H1 (cell line): ENCODE data around the gene EIF1AY. TPM values are rescaled to one million over a fixed set of nuclear protein-coding genes. Genes with fewer than 3 reads are reported as not detected.

Source experiments
- CTCF ChIA-PET: fragments of 300-600 bp; sonication (Branson Sonifier 250); formaldehyde crosslinking; loops from one replicate; lab custom pipeline; 2021; ENCODE audit not compliant: partially characterized antibody; lab: Charles Lee
- POLR2A ChIA-PET: fragments of 300-600 bp; sonication (Branson Sonifier 250); formaldehyde crosslinking; loops from one replicate; lab custom pipeline; 2021; ENCODE audit warnings: inconsistent platforms; ENCODE audit not compliant: partially characterized antibody; lab: Charles Lee
- DNase-seq, 2 experiments: peaks; one replicate each; pipeline versions ENCODE4 v3.0.0 to v3.0.0-alpha.2; 2010 to 2022; ENCODE audit warnings: low spot score in 2 of 2, low read depth in 1 of 2, mixed read lengths in 1 of 2
- FAIRE-seq: peaks from 2 replicates; lab custom pipeline; 2011; peaks lifted over from hg19 to GRCh38; lab: Jason Lieb, UNC
- H2AFZ ChIP-seq: 2 replicates; pipeline ENCODE4 v1.8.1; 2012; ENCODE audit warnings: low read length, inconsistent platforms
- H2AK5ac ChIP-seq: 2 replicates; pipeline ENCODE4 v1.6.1; 2013; ENCODE audit warnings: low read depth, low read length
- H2BK120ac ChIP-seq: replicated peaks from 2 replicates; pipeline ENCODE3; 2013; ENCODE audit warnings: low read depth, low read length, inconsistent platforms
- H2BK12ac ChIP-seq: 2 replicates; pipeline ENCODE4 v1.6.1; 2013; ENCODE audit warnings: low read depth, low read length
- H2BK15ac ChIP-seq: 2 replicates; pipeline ENCODE4 v1.6.1; 2013; ENCODE audit warnings: low read length
- H2BK20ac ChIP-seq: 2 replicates; pipeline ENCODE4 v1.6.1; 2013; ENCODE audit warnings: low read length
- H2BK5ac ChIP-seq: 2 replicates; pipeline ENCODE4 v1.6.1; 2013; ENCODE audit warnings: low read depth, low read length
- H3K14ac ChIP-seq: 2 replicates; pipeline ENCODE4 v1.6.1; 2013; ENCODE audit warnings: inconsistent platforms; ENCODE audit not compliant: insufficient read length
- H3K18ac ChIP-seq: 2 replicates; pipeline ENCODE4 v1.6.1; 2013; ENCODE audit warnings: low read length; ENCODE audit errors: extremely low read depth
- H3K23ac ChIP-seq: 2 replicates; pipeline ENCODE4 v1.6.1; 2013; ENCODE audit warnings: inconsistent platforms; ENCODE audit not compliant: insufficient read length
- H3K23me2 ChIP-seq: 2 replicates; pipeline ENCODE4 v1.6.1; 2013; ENCODE audit warnings: low read depth, low read length
- H3K27ac ChIP-seq: 2 replicates; pipeline ENCODE4 v1.6.1; 2011; ENCODE audit warnings: low read depth, low read length, inconsistent platforms
- H3K27me3 ChIP-seq, 4 experiments: replicated peaks in 1 of 4; 1 replicate in 1 of 4; 2 replicates in 3 of 4; pipeline versions ENCODE4 v1.6.1 to v1.8.1; 2011 to 2013; ENCODE audit warnings: low read length in 3 of 4, mild to moderate bottlenecking in 3 of 4, inconsistent platforms in 2 of 4, mixed read lengths in 2 of 4, moderate library complexity in 1 of 4; ENCODE audit not compliant: control insufficient read depth in 3 of 4, insufficient read depth in 3 of 4; ENCODE audit errors: extremely low read depth in 1 of 4
- H3K36me3 ChIP-seq, 4 experiments: 2 replicates each; pipeline versions ENCODE4 v1.6.1 to v1.8.1; 2011 to 2013; ENCODE audit warnings: mild to moderate bottlenecking in 4 of 4, low read length in 3 of 4, moderate library complexity in 2 of 4, control low read depth in 1 of 4, inconsistent platforms in 1 of 4; ENCODE audit not compliant: insufficient read depth in 4 of 4, control insufficient read depth in 2 of 4
- H3K4ac ChIP-seq: replicated peaks from 2 replicates; pipeline ENCODE3; 2013; ENCODE audit warnings: low read length, low read depth, mixed read lengths, inconsistent platforms; ENCODE audit not compliant: insufficient read length
- H3K4me1 ChIP-seq, 4 experiments: replicated peaks in 1 of 4; 1 replicate in 1 of 4; 2 replicates in 3 of 4; pipeline versions ENCODE4 v1.6.1 to v1.8.1; 2011 to 2013; ENCODE audit warnings: low read length in 3 of 4, inconsistent platforms in 2 of 4, mixed read lengths in 1 of 4; ENCODE audit not compliant: insufficient read depth in 4 of 4, control insufficient read depth in 3 of 4
- H3K4me2 ChIP-seq, 2 experiments: 2 replicates each; pipeline versions ENCODE4 v1.6.1 to v1.8.1; 2011 to 2013; ENCODE audit warnings: low read depth in 2 of 2, low read length in 2 of 2, control low read depth in 1 of 2, inconsistent platforms in 1 of 2, mild to moderate bottlenecking in 1 of 2; ENCODE audit not compliant: insufficient read depth in 1 of 2
- H3K4me3 ChIP-seq, 4 experiments: fragments of 200-600, 300-600 bp in 1 of 4; sonication (generic), shearing (Covaris generic), sonication (Bioruptor Twin) in 1 of 4; 2 replicates each; pipeline versions ENCODE4 v1.5.1 to v1.8.1; 2011 to 2016; ENCODE audit warnings: low read length in 4 of 4, low read depth in 3 of 4, control low read depth in 2 of 4, inconsistent platforms in 2 of 4, mild to moderate bottlenecking in 2 of 4, mixed read lengths in 1 of 4, moderate library complexity in 1 of 4; ENCODE audit not compliant: insufficient read depth in 2 of 4; ENCODE audit errors: extremely low read depth in 1 of 4
- H3K56ac ChIP-seq: replicated peaks from 2 replicates; pipeline ENCODE3; 2013; ENCODE audit warnings: low read depth, mild to moderate bottlenecking, mixed read lengths, low read length, inconsistent platforms; ENCODE audit not compliant: insufficient read length
- H3K79me1 ChIP-seq: 2 replicates; pipeline ENCODE4 v1.6.1; 2013; ENCODE audit warnings: low read depth, low read length, control low read depth
- H3K79me2 ChIP-seq, 2 experiments: 2 replicates each; pipeline versions ENCODE4 v1.6.1 to v1.8.1; 2012 to 2013; ENCODE audit warnings: low read length in 2 of 2, mild to moderate bottlenecking in 2 of 2, inconsistent platforms in 1 of 2; ENCODE audit not compliant: insufficient read depth in 2 of 2, control insufficient read depth in 1 of 2
- H3K9ac ChIP-seq, 4 experiments: replicated peaks in 1 of 4; 1 replicate in 1 of 4; 2 replicates in 3 of 4; pipeline versions ENCODE4 v1.6.1 to v1.8.1; 2011 to 2013; ENCODE audit warnings: low read depth in 3 of 4, low read length in 3 of 4, control low read depth in 2 of 4, mild to moderate bottlenecking in 2 of 4, moderate library complexity in 2 of 4, inconsistent platforms in 1 of 4; ENCODE audit errors: extremely low read depth in 1 of 4
- H3K9me3 ChIP-seq, 2 experiments: 2 replicates each; pipeline versions ENCODE4 v1.6.1 to v1.8.1; 2012 to 2013; ENCODE audit warnings: mild to moderate bottlenecking in 2 of 2, moderate library complexity in 2 of 2, control low read depth in 1 of 2, inconsistent platforms in 1 of 2, low read depth in 1 of 2, low read length in 1 of 2, mixed read lengths in 1 of 2; ENCODE audit not compliant: insufficient read depth in 2 of 2
- H4K20me1 ChIP-seq, 2 experiments: replicated peaks in 1 of 2; 2 replicates each; pipeline versions ENCODE3 to v1.8.1; 2011 to 2013; ENCODE audit warnings: inconsistent platforms in 2 of 2, low read length in 2 of 2, mild to moderate bottlenecking in 1 of 2; ENCODE audit not compliant: insufficient read depth in 2 of 2, control insufficient read depth in 1 of 2
- H4K5ac ChIP-seq: 2 replicates; pipeline ENCODE4 v1.6.1; 2013; ENCODE audit warnings: low read length, low read depth, mixed read lengths, inconsistent platforms; ENCODE audit not compliant: insufficient read length
- H4K8ac ChIP-seq: 2 replicates; pipeline ENCODE4 v1.8.0; 2013; ENCODE audit warnings: mild to moderate bottlenecking, moderate library complexity, low read length, inconsistent platforms; ENCODE audit not compliant: insufficient read depth; ENCODE audit errors: extremely low read depth
- H4K91ac ChIP-seq: replicated peaks from 2 replicates; pipeline ENCODE3; 2013; ENCODE audit warnings: low read length, mixed read lengths, inconsistent platforms; ENCODE audit not compliant: insufficient read length
- CBX8 ChIP-seq: fragments of 300-800, 300-1000 bp; sonication (generic); IDR thresholded peaks from 2 replicates; pipeline ENCODE4 v1.7.1; 2016; ENCODE audit warnings: low read depth, low read length, borderline replicate concordance
- JUND ChIP-seq: IDR thresholded peaks from 2 replicates; pipeline ENCODE4 v1.6.1; 2011; ENCODE audit warnings: mild to moderate bottlenecking, improper control_type of control experiment, low read length
- KDM1A ChIP-seq: fragments of 200-600, 300-600 bp; sonication (generic); IDR thresholded peaks from 2 replicates; pipeline ENCODE4 v1.7.1; 2016; ENCODE audit warnings: mild to moderate bottlenecking, low read length, borderline replicate concordance
- PHF8 ChIP-seq: fragments of 200-600 bp; sonication (generic); conservative IDR thresholded peaks from 2 replicates; pipeline ENCODE4 v1.7.1; 2012; ENCODE audit warnings: low read depth, mild to moderate bottlenecking, inconsistent platforms, low read length, moderate library complexity
- SUZ12 ChIP-seq: fragments of 200-600 bp; sonication (generic); IDR thresholded peaks from 2 replicates; pipeline ENCODE4 v1.6.1; 2012; ENCODE audit warnings: mild to moderate bottlenecking, inconsistent platforms, low read length, moderate library complexity, mixed read lengths
- WGBS, 2 experiments: shearing (Covaris generic) in 1 of 2; methylation state at CpG; one replicate each; pipeline versions ENCODE4 v1.1.6 to v1.1.7; 2013 to 2015; ENCODE audit warnings: low lambda C conversion rate in 2 of 2, mixed read lengths in 2 of 2, inconsistent platforms in 1 of 2, low coverage in 1 of 2, missing lambda C conversion rate in 1 of 2; ENCODE audit not compliant: insufficient replicate concordance in 2 of 2, insufficient coverage in 1 of 2, insufficient read length in 1 of 2; ENCODE audit errors: extremely low coverage in 1 of 2, missing lambda C conversion rate in 1 of 2; 5-methylcytosine and 5-hydroxymethylcytosine counted together
- polyA plus RNA-seq, 7 experiments: library from polyadenylated mRNA; depleted of rRNA in 3 of 7; stranded (reverse) in 5 of 7; unstranded in 2 of 7; fragments of >200 nt in 5 of 7; fragments of 200-250 nt in 2 of 7; gene quantifications; 1 replicate in 5 of 7; 2 replicates in 1 of 7; 4 replicates in 1 of 7; pipeline versions ENCODE4 v1.2.1 to v1.2.3, GENCODE V29; 2011 to 2013; ENCODE audit warnings: missing spikeins in 2 of 7, mixed read lengths in 2 of 7
- total RNA-seq: library from RNA; stranded (reverse); fragmentation: NEBNext Ultra II Directional; extraction: Animal tissue kit (Norgen Biotek cat#: 25700); gene quantifications from 2 replicates; pipeline ENCODE4 v1.2.1, GENCODE V29; 2021
- TF ChIP-seq, protein P1 (sequence below): IDR thresholded peaks from 2 replicates; pipeline ENCODE4 v1.6.1; 2012; ENCODE audit warnings: inconsistent platforms

Gene EIF1AY
- total and polyA plus RNA-seq, 2 of the 8 experiments (the other 6 are each of a cell fraction or from before 2014, with no cell fraction given) = 8.8 to 34.1 TPM

DNA sequence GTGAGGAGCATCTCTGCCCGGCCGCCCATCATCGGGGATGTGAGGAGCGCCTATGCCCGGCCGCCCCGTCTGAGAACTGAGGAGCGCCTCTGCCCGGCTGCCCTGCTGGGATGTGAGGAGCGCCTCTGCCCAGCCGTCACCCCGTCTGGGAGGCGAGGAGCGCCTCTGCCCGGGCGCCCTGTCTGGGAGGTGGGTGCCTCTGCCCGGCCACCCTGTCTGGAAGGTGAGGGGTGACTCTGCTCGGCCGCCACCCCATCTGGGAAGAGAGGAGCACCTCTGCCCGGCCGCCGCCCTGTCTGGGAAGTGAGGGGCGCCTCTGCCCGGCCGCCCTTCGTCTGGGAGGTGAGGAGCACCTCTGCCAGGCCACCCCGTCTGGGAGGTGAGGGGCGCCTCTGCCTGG is 23.7 kb upstream of the EIF1AY start:
- Histone ChIP-seq H3K4me2 (no peak overlapping the region), H3K56ac (no peak overlapping the region), H3K27me3 (no peaks in the 10 kb centered on the region), H4K5ac (no peak overlapping the region), H3K14ac (no peak overlapping the region), H2BK20ac (no peak overlapping the region), H4K8ac (no peak overlapping the region), H3K9ac (no peak overlapping the region), H3K79me2 (no peaks in the 10 kb centered on the region), H2AFZ (no peak overlapping the region), H3K4ac (no peak overlapping the region), H3K36me3 (no peaks in the 10 kb centered on the region; a peak in 1 of 8 replicates), H2AK5ac (no peak overlapping the region), H2BK15ac (no peak overlapping the region), H3K23me2 (no peaks in the 10 kb centered on the region), H2BK5ac (no peak overlapping the region), H3K18ac (no peak overlapping the region), H2BK120ac (no peak overlapping the region), H3K27ac (no peak overlapping the region), H4K91ac (no peak overlapping the region), H3K9me3 (peaks cover 0 to 35% of the 10 kb centered on the region in 2 experiments; a peak in 2 of 4 replicates), H3K23ac (no peak overlapping the region), H4K20me1 (no peaks in the 10 kb centered on the region), H2BK12ac (no peak overlapping the region), H3K4me3 (no peak overlapping the region), H3K79me1 (no peaks in the 10 kb centered on the region), H3K4me1 (no peaks in the 10 kb centered on the region)
- FAIRE-seq = no peak
- ChIA-PET POLR2A (no interaction called here), CTCF (no interaction called here)
- TF ChIP-seq, protein P1, sequence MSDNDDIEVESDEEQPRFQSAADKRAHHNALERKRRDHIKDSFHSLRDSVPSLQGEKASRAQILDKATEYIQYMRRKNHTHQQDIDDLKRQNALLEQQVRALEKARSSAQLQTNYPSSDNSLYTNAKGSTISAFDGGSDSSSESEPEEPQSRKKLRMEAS = no peak
- TF ChIP-seq PHF8 (no peak), JUND (no peak), KDM1A (no peak), CBX8 (no peak), SUZ12 (no peak)
- 95% methylated on average over 4 of the region's 28 CpGs; no CpG with 5 or more reads in 1 of the 2 experiments for WGBS, 2 experiments
- DNase-seq = no peak
